ENCODE data around the gene RRP15. TPM values are rescaled to one million over a fixed set of nuclear protein-coding genes. Genes with fewer than 3 reads are reported as not detected.

RRP15 gene
- total RNA-seq, 1 experiment from 2014 or later, result 38.4 TPM

DNA sequence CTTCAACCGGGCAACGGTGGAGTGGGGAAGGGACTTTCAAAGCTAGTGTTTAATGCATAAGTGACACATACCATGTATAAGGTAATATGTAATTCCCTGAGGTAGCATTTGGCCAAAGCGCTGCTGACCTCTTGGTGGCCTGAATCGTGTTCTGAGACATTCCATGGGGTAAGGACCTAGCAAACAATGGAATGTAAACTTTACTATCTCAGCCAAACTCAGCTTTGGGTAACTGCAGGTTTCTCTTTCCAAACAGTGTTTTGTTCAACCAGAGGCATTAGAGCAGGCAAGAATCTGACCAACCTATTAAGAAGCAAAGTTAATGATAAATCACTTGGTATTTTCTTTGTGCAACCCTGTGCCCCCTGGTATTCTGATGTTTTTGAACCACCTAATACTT is 82.0 kb downstream of the RRP15 start:
- Histone ChIP-seq H3K4me3 (ENCODE audit: low read depth, low read length, poor library complexity, severe bottlenecking) (no peak overlapping the region), H3K4me1 (ENCODE audit: insufficient read depth, low read length, poor library complexity, severe bottlenecking) (no peaks in the 10 kb centered on the region), H3K27me3 (replicated peaks; ENCODE audit: insufficient read depth, low read depth, low read length, poor library complexity) (no peaks in the 10 kb centered on the region), H3K36me3 (ENCODE audit: insufficient read depth, low read length, poor library complexity, severe bottlenecking) (no peaks in the 10 kb centered on the region), H3K9me3 (ENCODE audit: low read depth, low read length, poor library complexity, severe bottlenecking) (no peaks in the 10 kb centered on the region), H3K27ac (ENCODE audit: low read depth, low read length, poor library complexity, severe bottlenecking) (no peak overlapping the region)
- POLR2A ChIA-PET (ENCODE audit: low non-redundant PET), result no interaction called here
- intact Hi-C loops (cut with micrococcal nuclease; ENCODE audit: unreplicated experiment), result loop anchor here (10.0 kb wide), 1 partner anchor 608 kb away; no protein-coding TSS in a partner anchor
- no TSS peak for BruUV-seq (replicated peaks)
- no peak for TF ChIP-seq EZH2 (IDR thresholded peaks at IDR 0.05; ENCODE audit: borderline replicate concordance, low read depth, low read length, poor library complexity, severe bottlenecking)
- CTCF ChIA-PET, result no interaction called here
- no peak for DNase-seq (ENCODE audit: low spot score)

DNA sequence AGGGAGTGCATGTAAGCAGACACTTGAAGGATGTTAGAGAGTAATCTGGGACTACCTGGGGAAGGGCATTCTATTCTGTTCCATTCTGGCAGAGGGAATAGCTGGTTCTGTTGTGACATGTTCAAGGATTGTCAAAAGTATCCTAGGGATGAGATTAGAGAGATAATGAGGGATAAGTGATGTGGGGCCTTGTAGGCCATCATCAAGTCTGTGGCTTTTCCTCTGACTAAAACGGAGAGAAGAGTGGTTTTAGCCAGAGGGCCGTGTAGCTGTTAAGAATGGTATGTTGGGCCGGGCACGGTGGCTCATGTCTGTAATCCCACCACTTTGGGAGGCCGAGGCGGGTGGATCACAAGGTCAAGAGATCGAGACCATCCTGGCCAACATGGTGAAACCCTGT is 83.6 kb downstream of the RRP15 start:
- no peak for DNase-seq (ENCODE audit: low spot score)
- TF ChIP-seq, protein P1, sequence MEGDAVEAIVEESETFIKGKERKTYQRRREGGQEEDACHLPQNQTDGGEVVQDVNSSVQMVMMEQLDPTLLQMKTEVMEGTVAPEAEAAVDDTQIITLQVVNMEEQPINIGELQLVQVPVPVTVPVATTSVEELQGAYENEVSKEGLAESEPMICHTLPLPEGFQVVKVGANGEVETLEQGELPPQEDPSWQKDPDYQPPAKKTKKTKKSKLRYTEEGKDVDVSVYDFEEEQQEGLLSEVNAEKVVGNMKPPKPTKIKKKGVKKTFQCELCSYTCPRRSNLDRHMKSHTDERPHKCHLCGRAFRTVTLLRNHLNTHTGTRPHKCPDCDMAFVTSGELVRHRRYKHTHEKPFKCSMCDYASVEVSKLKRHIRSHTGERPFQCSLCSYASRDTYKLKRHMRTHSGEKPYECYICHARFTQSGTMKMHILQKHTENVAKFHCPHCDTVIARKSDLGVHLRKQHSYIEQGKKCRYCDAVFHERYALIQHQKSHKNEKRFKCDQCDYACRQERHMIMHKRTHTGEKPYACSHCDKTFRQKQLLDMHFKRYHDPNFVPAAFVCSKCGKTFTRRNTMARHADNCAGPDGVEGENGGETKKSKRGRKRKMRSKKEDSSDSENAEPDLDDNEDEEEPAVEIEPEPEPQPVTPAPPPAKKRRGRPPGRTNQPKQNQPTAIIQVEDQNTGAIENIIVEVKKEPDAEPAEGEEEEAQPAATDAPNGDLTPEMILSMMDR (conservative IDR thresholded peaks at IDR 0.05; ENCODE audit: low read depth, low read length), result no peak
- TF ChIP-seq EZH2 (IDR thresholded peaks at IDR 0.05; ENCODE audit: borderline replicate concordance, low read depth, low read length, poor library complexity, severe bottlenecking), result no peak
- intact Hi-C loops (cut with micrococcal nuclease; ENCODE audit: unreplicated experiment), result loop anchor here (10.0 kb wide), 1 partner anchor 606 kb away; no protein-coding TSS in a partner anchor
- H3K4me3 ChIP-seq (ENCODE audit: low read depth, low read length, poor library complexity, severe bottlenecking), result no peak overlapping the region
- BruUV-seq (replicated peaks), result no TSS peak
- no peaks in the 10 kb centered on the region for H3K27me3 ChIP-seq (replicated peaks; ENCODE audit: insufficient read depth, low read depth, low read length, poor library complexity)
- no peaks in the 10 kb centered on the region for H3K4me1 ChIP-seq (ENCODE audit: insufficient read depth, low read length, poor library complexity, severe bottlenecking)
- H3K36me3 ChIP-seq (ENCODE audit: insufficient read depth, low read length, poor library complexity, severe bottlenecking), result no peaks in the 10 kb centered on the region
- H3K27ac ChIP-seq (ENCODE audit: low read depth, low read length, poor library complexity, severe bottlenecking), result no peak overlapping the region
- CTCF ChIA-PET, result no interaction called here
- POLR2A ChIA-PET (ENCODE audit: low non-redundant PET), result no interaction called here
- no peaks in the 10 kb centered on the region for H3K9me3 ChIP-seq (ENCODE audit: low read depth, low read length, poor library complexity, severe bottlenecking)

DNA sequence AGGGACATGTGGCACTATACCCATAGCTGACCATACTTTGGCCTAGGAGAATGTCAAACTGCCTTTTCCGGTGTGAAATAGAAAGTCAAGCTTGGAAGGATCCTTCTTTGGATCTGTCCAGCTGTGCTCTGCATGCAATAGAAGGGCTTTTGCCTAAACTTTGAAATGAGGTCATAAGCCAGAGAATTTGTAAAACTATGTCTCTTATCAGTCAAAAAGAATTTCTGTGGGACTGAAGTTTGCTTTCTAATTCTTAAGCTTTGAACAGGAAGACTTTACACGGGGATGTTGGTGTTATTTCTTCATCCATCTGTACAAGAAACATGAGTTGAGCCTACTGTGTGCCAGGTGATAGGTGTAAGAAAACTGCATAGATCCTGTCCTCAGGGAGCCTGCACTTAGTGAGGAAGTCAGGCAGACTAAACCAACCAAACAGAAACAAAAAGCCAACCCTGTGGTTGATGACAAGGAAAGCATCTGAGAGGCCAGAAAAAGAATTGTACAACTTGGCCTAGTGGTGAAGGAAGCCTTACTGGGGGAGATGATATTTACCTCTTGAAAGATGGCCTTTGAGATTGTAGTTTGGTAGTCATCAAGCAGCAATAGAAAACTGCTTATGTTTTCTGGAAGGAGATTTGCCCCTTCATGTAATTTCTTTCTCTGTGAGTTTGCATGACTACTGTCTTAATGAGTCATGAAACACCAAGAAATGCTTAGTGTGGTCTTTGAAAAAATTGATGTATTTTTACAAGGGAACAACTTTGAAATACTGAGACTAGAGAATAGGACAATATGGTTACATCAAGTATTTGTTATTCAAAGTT is 84.8 kb downstream of the RRP15 start:
- H3K4me3 ChIP-seq (ENCODE audit: low read depth, low read length, poor library complexity, severe bottlenecking), result no peak overlapping the region
- no peaks in the 10 kb centered on the region for H3K9me3 ChIP-seq (ENCODE audit: low read depth, low read length, poor library complexity, severe bottlenecking)
- BruUV-seq (replicated peaks), result no TSS peak
- no peaks in the 10 kb centered on the region for H3K36me3 ChIP-seq (ENCODE audit: insufficient read depth, low read length, poor library complexity, severe bottlenecking)
- H3K4me1 ChIP-seq (ENCODE audit: insufficient read depth, low read length, poor library complexity, severe bottlenecking), result no peaks in the 10 kb centered on the region
- ChIA-PET POLR2A (ENCODE audit: low non-redundant PET) (interaction anchor here (0.6 kb wide), 1 partner anchor 59 kb away, joined by 4 read pairs; no protein-coding TSS in a partner anchor), CTCF (no interaction called here)
- no peak for DNase-seq (ENCODE audit: low spot score)
- H3K27ac ChIP-seq (ENCODE audit: low read depth, low read length, poor library complexity, severe bottlenecking), result no peak overlapping the region
- intact Hi-C loops (cut with micrococcal nuclease; ENCODE audit: unreplicated experiment), result loop anchor here (10.0 kb wide), 1 partner anchor 605 kb away; no protein-coding TSS in a partner anchor
- TF ChIP-seq, protein P1 (conservative IDR thresholded peaks at IDR 0.05; ENCODE audit: low read depth, low read length), result no peak
- TF ChIP-seq EZH2 (IDR thresholded peaks at IDR 0.05; ENCODE audit: borderline replicate concordance, low read depth, low read length, poor library complexity, severe bottlenecking), result no peak
- H3K27me3 ChIP-seq (replicated peaks; ENCODE audit: insufficient read depth, low read depth, low read length, poor library complexity), result no peaks in the 10 kb centered on the region

Measured in A673 (cell line).